Fibroblast of villous mesenchyme (primary cell): ENCODE results near the gene BRPF3. TPM values are rescaled to one million over a fixed set of nuclear protein-coding genes. Genes with fewer than 3 reads are reported as not detected.

ENCODE experiments used
- DNase-seq: peaks from one replicate; pipeline ENCODE4 v3.0.0-alpha.2; 2010; ENCODE audit warnings: low read depth
- H3K4me3 ChIP-seq: 2 replicates; pipeline ENCODE4 v1.5.1; 2011; ENCODE audit warnings: low read depth, mild to moderate bottlenecking, low read length
- total RNA-seq: library from RNA; depleted of rRNA; stranded (reverse); fragments of >200 nt; gene quantifications from 2 replicates; pipeline ENCODE4 v1.2.3, GENCODE V29; 2012
- TF ChIP-seq, protein P1 (sequence below): IDR thresholded peaks from 2 replicates; pipeline ENCODE4 v1.5.1; 2012; ENCODE audit warnings: low read depth, mild to moderate bottlenecking, low read length; ENCODE audit not compliant: insufficient read depth

BRPF3 gene
- total RNA-seq, 1 donor: 22.5 TPM

- no peak for DNase-seq
- TF ChIP-seq, protein P1, sequence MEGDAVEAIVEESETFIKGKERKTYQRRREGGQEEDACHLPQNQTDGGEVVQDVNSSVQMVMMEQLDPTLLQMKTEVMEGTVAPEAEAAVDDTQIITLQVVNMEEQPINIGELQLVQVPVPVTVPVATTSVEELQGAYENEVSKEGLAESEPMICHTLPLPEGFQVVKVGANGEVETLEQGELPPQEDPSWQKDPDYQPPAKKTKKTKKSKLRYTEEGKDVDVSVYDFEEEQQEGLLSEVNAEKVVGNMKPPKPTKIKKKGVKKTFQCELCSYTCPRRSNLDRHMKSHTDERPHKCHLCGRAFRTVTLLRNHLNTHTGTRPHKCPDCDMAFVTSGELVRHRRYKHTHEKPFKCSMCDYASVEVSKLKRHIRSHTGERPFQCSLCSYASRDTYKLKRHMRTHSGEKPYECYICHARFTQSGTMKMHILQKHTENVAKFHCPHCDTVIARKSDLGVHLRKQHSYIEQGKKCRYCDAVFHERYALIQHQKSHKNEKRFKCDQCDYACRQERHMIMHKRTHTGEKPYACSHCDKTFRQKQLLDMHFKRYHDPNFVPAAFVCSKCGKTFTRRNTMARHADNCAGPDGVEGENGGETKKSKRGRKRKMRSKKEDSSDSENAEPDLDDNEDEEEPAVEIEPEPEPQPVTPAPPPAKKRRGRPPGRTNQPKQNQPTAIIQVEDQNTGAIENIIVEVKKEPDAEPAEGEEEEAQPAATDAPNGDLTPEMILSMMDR: no peak
- H3K4me3 ChIP-seq: no peak overlapping the region
These were observed 2.4 kb downstream of the BRPF3 start for GRCh38 chr6:36198986-36199385.

DNA sequence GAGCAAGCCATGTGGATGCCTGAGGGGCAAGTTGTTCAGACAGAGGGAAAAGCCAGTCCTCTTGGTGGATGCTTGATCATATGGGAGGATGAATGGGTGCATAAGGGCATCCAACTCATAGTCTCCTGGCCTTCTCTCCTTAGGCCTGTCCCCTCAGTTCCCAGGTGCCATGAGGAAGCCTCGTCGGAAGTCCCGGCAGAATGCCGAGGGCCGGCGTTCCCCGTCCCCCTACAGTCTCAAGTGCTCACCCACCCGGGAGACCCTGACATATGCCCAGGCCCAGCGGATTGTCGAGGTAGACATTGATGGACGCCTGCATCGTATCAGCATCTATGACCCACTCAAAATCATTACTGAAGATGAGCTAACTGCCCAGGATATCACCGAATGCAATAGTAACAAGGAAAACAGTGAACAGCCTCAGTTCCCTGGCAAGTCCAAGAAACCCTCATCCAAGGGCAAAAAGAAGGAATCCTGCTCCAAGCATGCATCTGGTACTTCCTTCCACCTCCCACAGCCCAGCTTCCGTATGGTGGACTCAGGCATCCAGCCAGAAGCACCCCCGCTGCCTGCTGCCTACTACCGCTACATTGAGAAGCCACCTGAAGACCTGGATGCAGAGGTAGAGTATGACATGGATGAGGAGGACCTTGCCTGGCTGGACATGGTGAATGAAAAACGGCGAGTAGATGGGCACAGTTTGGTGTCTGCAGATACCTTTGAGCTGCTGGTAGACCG, 3.8 kb downstream of the BRPF3 start:
- TF ChIP-seq, protein P1: no peak
- no peak overlapping the region for H3K4me3 ChIP-seq
- DNase-seq: no peak

DNA sequence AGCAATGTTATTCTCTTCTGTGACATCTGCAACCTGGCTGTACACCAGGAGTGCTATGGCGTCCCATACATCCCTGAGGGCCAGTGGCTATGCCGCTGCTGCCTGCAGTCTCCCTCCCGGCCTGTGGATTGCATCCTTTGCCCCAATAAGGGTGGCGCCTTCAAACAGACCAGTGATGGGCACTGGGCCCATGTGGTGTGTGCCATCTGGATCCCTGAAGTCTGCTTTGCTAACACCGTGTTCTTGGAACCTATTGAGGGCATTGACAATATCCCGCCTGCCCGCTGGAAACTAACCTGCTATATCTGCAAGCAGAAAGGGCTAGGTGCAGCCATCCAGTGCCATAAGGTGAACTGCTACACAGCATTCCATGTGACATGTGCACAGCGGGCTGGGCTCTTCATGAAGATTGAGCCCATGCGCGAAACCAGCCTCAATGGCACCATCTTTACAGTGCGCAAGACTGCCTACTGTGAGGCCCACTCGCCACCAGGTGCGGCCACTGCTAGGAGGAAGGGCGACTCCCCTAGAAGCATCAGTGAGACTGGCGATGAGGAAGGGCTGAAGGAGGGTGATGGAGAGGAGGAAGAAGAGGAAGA, 4.6 kb downstream of the BRPF3 start:
- TF ChIP-seq, protein P1: no peak
- no peak for DNase-seq
- H3K4me3 ChIP-seq: no peak overlapping the region

- no peak for DNase-seq
- no peak overlapping the region for H3K4me3 ChIP-seq
- TF ChIP-seq, protein P1: no peak
These were observed 5.1 kb downstream of the BRPF3 start for GRCh38 chr6:36201612-36202011.

GRCh38 chr6:36202101-36202500, 5.6 kb downstream of the BRPF3 start:
- H3K4me3 ChIP-seq: no peak overlapping the region
- TF ChIP-seq, protein P1: no peak
- no peak for DNase-seq

DNA sequence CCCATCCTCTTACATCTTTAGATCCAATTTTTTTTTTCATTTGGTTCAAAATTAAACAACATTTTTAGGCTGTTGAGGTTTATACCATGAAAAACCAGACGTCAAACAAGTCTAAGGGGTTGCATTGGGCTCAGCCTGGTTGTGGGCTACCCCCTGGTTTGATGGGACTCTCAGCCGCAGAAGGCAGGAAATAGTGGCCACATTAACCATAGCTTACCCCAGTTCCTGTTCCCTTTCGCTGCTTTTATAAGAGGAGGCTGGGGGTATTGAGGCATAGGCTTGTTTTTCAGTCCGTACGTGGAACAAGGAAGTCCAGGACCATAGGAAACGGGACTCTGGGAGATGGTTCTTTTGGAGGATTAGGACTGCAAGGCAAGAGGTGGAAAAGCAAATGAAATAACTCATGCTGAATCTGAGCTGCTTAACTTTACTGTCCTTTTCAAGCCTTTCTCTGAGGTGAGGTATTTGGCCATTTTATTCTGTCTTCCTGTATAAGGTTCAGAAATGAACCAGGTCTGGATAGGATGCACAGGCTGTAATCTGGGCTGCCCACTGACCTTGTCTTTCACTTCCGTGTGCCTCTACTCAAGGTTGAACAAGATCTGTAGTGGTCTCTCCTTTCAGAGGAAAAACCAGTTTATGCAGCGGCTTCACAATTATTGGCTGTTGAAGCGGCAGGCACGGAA, 7.7 kb downstream of the BRPF3 start:
- no peak overlapping the region for H3K4me3 ChIP-seq
- no peak for DNase-seq
- TF ChIP-seq, protein P1: no peak
